WTC11 (cell line): ENCODE results near the gene PAQR4. TPM values are rescaled to one million over a fixed set of nuclear protein-coding genes. Genes with fewer than 3 reads are reported as not detected.

Experiments
- ATAC-seq: fragments of 200-7000 bp; cut with Tn5 transposase; 2 replicates; pipeline ENCODE4 v1.10.0; 2021; ENCODE audit warnings: mild to moderate bottlenecking, moderate library complexity
- CTCF ChIA-PET: fragments of 300-600 bp; sonication (Branson Sonifier 250); formaldehyde crosslinking; loops from one replicate; lab custom pipeline; 2021; ENCODE audit warnings: antibody characterized with exemption; lab: Charles Lee
- POLR2A ChIA-PET: fragments of 350-600 bp; sonication (Branson Sonifier 250); formaldehyde crosslinking; loops from one replicate; lab custom pipeline; 2021; ENCODE audit warnings: antibody characterized with exemption; lab: Charles Lee
- DNase-seq: peaks from one replicate; pipeline ENCODE4 v3.0.0; 2021; ENCODE audit warnings: low spot score
- H3K27ac Mint-ChIP-seq: 2 replicates; pipeline ENCODE4 v1.8.0; 2021; ENCODE audit warnings: mixed read lengths
- H3K27me3 Mint-ChIP-seq: 2 replicates; pipeline ENCODE4 v1.8.0; 2021; ENCODE audit warnings: low read depth, mild to moderate bottlenecking, moderate library complexity, mixed read lengths
- H3K36me3 Mint-ChIP-seq: 2 replicates; pipeline ENCODE4 v1.8.0; 2021; ENCODE audit warnings: mixed read lengths
- H3K4me1 Mint-ChIP-seq: 2 replicates; pipeline ENCODE4 v1.8.0; 2022; ENCODE audit warnings: mixed read lengths
- H3K4me3 Mint-ChIP-seq: 2 replicates; pipeline ENCODE4 v1.8.0; 2021; ENCODE audit warnings: mild to moderate bottlenecking, moderate library complexity, mixed read lengths
- H3K9me3 Mint-ChIP-seq: 2 replicates; pipeline ENCODE4 v1.8.0; 2021; ENCODE audit warnings: mixed read lengths
- AFF4 ChIP-seq: sonication (generic); formaldehyde crosslinking; IDR thresholded peaks from 2 replicates; pipeline ENCODE4 v1.8.1; 2023; ENCODE audit warnings: mild to moderate bottlenecking, missing genetic modification reagents, borderline replicate concordance
- CDX4 ChIP-seq: fragments of 250-450 bp; sonication (Bioruptor Pico); IDR thresholded peaks from 2 replicates; pipeline ENCODE4 v1.9.0; 2021; ENCODE audit warnings: moderate library complexity, mild to moderate bottlenecking, inconsistent platforms, borderline replicate concordance
- CREB1 ChIP-seq: sonication (generic); formaldehyde crosslinking; IDR thresholded peaks from 2 replicates; pipeline ENCODE4 v1.8.0; 2023; ENCODE audit warnings: mild to moderate bottlenecking, missing genetic modification reagents
- E2F4 ChIP-seq: sonication (generic); formaldehyde crosslinking; IDR thresholded peaks from 2 replicates; pipeline ENCODE4 v1.8.1; 2022; ENCODE audit warnings: low read depth, mild to moderate bottlenecking, moderate library complexity, missing genetic modification reagents, borderline replicate concordance
- E2F5 ChIP-seq: sonication (generic); formaldehyde crosslinking; IDR thresholded peaks from 2 replicates; pipeline ENCODE4 v1.8.1; 2022; ENCODE audit warnings: mild to moderate bottlenecking, moderate library complexity, missing genetic modification reagents
- FOXJ3 ChIP-seq: sonication (generic); formaldehyde crosslinking; IDR thresholded peaks from 2 replicates; pipeline ENCODE4 v1.9.0; 2021; ENCODE audit warnings: missing genetic modification reagents, mild to moderate bottlenecking, borderline replicate concordance
- GABPB1 ChIP-seq: sonication (generic); formaldehyde crosslinking; IDR thresholded peaks from 2 replicates; pipeline ENCODE4 v1.8.1; 2023; ENCODE audit warnings: mild to moderate bottlenecking, missing genetic modification reagents
- JAZF1 ChIP-seq: fragments of 250-450 bp; sonication (Bioruptor Pico); IDR thresholded peaks from 2 replicates; pipeline ENCODE4 v1.9.0; 2021; ENCODE audit warnings: moderate library complexity, mild to moderate bottlenecking, inconsistent platforms
- MAX ChIP-seq: sonication (generic); formaldehyde crosslinking; IDR thresholded peaks from 2 replicates; pipeline ENCODE4 v1.8.0; 2022; ENCODE audit warnings: mild to moderate bottlenecking, missing genetic modification reagents
- MLX ChIP-seq: sonication (generic); formaldehyde crosslinking; IDR thresholded peaks from 2 replicates; pipeline ENCODE4 v1.8.1; 2023; ENCODE audit warnings: mild to moderate bottlenecking, missing genetic modification reagents, moderate library complexity
- MXD4 ChIP-seq: fragments of 250-450 bp; sonication (Bioruptor Pico); IDR thresholded peaks from 2 replicates; pipeline ENCODE4 v1.8.0; 2021; ENCODE audit warnings: mild to moderate bottlenecking, moderate library complexity, borderline replicate concordance
- NFYB ChIP-seq: sonication (generic); formaldehyde crosslinking; conservative IDR thresholded peaks from 2 replicates; pipeline ENCODE4 v1.8.0; 2022; ENCODE audit warnings: low read depth, missing genetic modification reagents
- PREB ChIP-seq: sonication (generic); formaldehyde crosslinking; IDR thresholded peaks from 2 replicates; pipeline ENCODE4 v1.8.1; 2022; ENCODE audit warnings: mild to moderate bottlenecking, missing genetic modification reagents, moderate library complexity, borderline replicate concordance
- RORB ChIP-seq: fragments of 250-450 bp; sonication (Bioruptor Pico); IDR thresholded peaks from 2 replicates; pipeline ENCODE4 v1.9.0; 2021; ENCODE audit warnings: mild to moderate bottlenecking
- SP1 ChIP-seq: sonication (generic); formaldehyde crosslinking; conservative IDR thresholded peaks from 2 replicates; pipeline ENCODE4 v1.8.1; 2022; ENCODE audit warnings: missing genetic modification reagents
- USF1 ChIP-seq: sonication (generic); formaldehyde crosslinking; IDR thresholded peaks from 2 replicates; pipeline ENCODE4 v1.8.0; 2022; ENCODE audit warnings: mild to moderate bottlenecking, missing genetic modification reagents
- ZMAT4 ChIP-seq: fragments of 250-450 bp; sonication (Bioruptor Pico); IDR thresholded peaks from 2 replicates; pipeline ENCODE4 v1.9.0; 2021; ENCODE audit warnings: mild to moderate bottlenecking
- ZNF121 ChIP-seq: sonication (generic); formaldehyde crosslinking; IDR thresholded peaks from 2 replicates; pipeline ENCODE4 v1.8.0; 2023; ENCODE audit warnings: missing genetic modification reagents
- ZNF232 ChIP-seq: sonication (generic); formaldehyde crosslinking; IDR thresholded peaks from 2 replicates; pipeline ENCODE4 v1.8.0; 2022; ENCODE audit warnings: mild to moderate bottlenecking, missing genetic modification reagents
- ZNF317 ChIP-seq: sonication (generic); formaldehyde crosslinking; IDR thresholded peaks from 2 replicates; pipeline ENCODE4 v1.8.1; 2023; ENCODE audit warnings: low read depth, mild to moderate bottlenecking, moderate library complexity, missing genetic modification reagents, borderline replicate concordance
- ZNF396 ChIP-seq: fragments of 250-450 bp; sonication (Bioruptor Pico); IDR thresholded peaks from 2 replicates; pipeline ENCODE4 v1.8.0; 2021; ENCODE audit warnings: mild to moderate bottlenecking, moderate library complexity, borderline replicate concordance
- ZNF423 ChIP-seq: fragments of 250-450 bp; sonication (Bioruptor Pico); IDR thresholded peaks from 2 replicates; pipeline ENCODE4 v2.1.2; 2022; ENCODE audit warnings: mild to moderate bottlenecking, moderate library complexity
- total RNA-seq: library from RNA; stranded (reverse); gene quantifications from 3 replicates; pipeline ENCODE4 v1.2.3, GENCODE V29; 2021

PAQR4 gene
- total RNA-seq, 1 experiment from 2014 or later, result 32.4 TPM

- Mint-ChIP-seq H3K4me3 (no peak overlapping the region), H3K4me1 (peaks cover 3% of the 10 kb centered on the region), H3K27me3 (no peaks in the 10 kb centered on the region; the same call in 1 of the 2 replicates), H3K27ac (no peak overlapping the region)
- POLR2A ChIA-PET, result no interaction called here
- DNase-seq (no peak), ATAC-seq (no peak)
- no peak for TF ChIP-seq MXD4 (CRISPR knock-in tag)
- no peak for TF ChIP-seq GABPB1 (CRISPR knock-in tag)
- no peak for TF ChIP-seq E2F5 (CRISPR knock-in tag)
- no peak for TF ChIP-seq SP1
- no peak for TF ChIP-seq USF1
- TF ChIP-seq FOXJ3 (CRISPR knock-in tag), result no peak
- no peak for TF ChIP-seq ZNF121 (CRISPR knock-in tag)
- no peak for TF ChIP-seq E2F4 (CRISPR knock-in tag)
- no peak for TF ChIP-seq JAZF1 (CRISPR knock-in tag)
- no peak for TF ChIP-seq MAX
- TF ChIP-seq AFF4 (CRISPR knock-in tag), result no peak
- TF ChIP-seq, all 79 proteins: peak for 0
- CTCF ChIA-PET, result interaction anchor here (1.4 kb wide), 1 partner anchor 12 kb away, joined by 3 read pairs; no protein-coding TSS in a partner anchor
- Mint-ChIP-seq H3K9me3 (peaks cover 7% of the 10 kb centered on the region), H3K36me3 (peaks cover 7% of the 10 kb centered on the region; the same call in 1 of the 2 replicates)
These were observed 20.1 kb upstream of the PAQR4 start for GRCh38 chr16:2948807-2949704.

- no peaks in the 10 kb centered on the region; the same call in 1 of the 2 replicates for H3K27me3 Mint-ChIP-seq
- TF ChIP-seq ZNF232 (no peak), NFYB (CRISPR knock-in tag) (no peak), PREB (CRISPR knock-in tag) (no peak), CDX4 (CRISPR knock-in tag) (no peak), CREB1 (CRISPR knock-in tag) (no peak), ZNF423 (CRISPR knock-in tag) (no peak), ZMAT4 (CRISPR knock-in tag) (no peak), ZNF317 (CRISPR knock-in tag) (no peak), ZNF396 (CRISPR knock-in tag) (no peak), MLX (CRISPR knock-in tag) (no peak), RORB (CRISPR knock-in tag) (no peak)
- peaks cover 7% of the 10 kb centered on the region for H3K4me1 Mint-ChIP-seq
- ChIA-PET POLR2A (no interaction called here), CTCF (interaction anchor here (0.6 to 1.6 kb wide), 5 partner anchors 13 to 294 kb away, joined by 3 to 12 read pairs (median 3); partner anchors contain the start of genes CLDN6 and KREMEN2)
- peaks cover 7% of the 10 kb centered on the region for H3K9me3 Mint-ChIP-seq
- no peak overlapping the region for H3K4me3 Mint-ChIP-seq
- H3K27ac Mint-ChIP-seq, result no peak overlapping the region
- no peak for DNase-seq
- peaks cover 7% of the 10 kb centered on the region; the same call in 1 of the 2 replicates for H3K36me3 Mint-ChIP-seq
- ATAC-seq, result no peak
These were observed 19.3 kb upstream of the PAQR4 start for GRCh38 chr16:2949705-2950352.
